ENCODE data around the gene PLEKHG4. TPM values are rescaled to one million over a fixed set of nuclear protein-coding genes. Genes with fewer than 3 reads are reported as not detected.

PLEKHG4 gene
- total RNA-seq, 1 donor from 2014 or later, result 3.7 TPM

DNA sequence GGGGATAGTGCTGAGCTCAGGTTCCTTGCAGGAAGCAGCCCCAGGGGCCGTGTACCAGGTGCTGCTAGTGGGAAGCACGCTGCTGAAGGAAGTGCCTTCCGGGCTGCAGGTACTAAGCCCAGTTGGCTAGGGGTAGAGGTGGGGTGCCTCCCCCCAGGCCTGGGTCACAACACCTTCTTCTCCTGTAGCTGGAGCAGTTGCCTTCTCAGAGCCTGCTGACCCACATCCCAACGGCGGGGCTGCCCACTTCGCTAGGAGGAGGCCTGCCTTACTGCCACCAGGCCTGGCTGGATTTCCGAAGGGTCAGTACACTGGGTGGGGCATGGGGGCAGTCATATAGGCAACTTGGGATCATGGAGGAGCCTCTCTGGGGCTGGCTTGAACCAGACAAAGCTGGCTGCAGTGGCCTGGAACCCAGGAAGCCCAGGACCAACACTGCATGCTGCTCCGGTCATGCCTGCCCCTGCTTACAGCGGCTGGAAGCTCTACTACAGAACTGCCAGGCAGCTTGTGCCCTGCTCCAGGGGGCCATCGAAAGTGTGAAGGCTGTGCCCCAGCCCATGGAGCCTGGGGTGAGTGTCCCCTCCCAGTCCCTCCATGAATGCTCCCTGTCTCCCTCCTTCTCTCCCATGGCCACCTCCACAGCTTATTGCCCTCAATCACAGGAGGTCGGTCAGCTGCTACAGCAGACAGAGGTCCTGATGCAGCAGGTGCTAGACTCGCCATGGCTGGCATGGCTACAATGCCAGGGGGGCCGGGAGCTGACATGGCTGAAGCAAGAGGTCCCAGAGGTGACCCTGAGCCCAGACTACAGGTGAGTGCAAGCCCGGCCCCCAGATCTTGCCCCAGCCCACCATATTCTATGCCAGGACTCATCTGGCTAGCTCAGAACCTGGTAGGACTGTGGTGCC is 2.5 kb downstream of the PLEKHG4 start:
- intact Hi-C loops (cut with DNase I), result loop anchor here (10.0 kb wide), 1 partner anchor 113 kb away; the partner anchor contains the start of gene TPPP3
- Histone ChIP-seq H3K4me3 (no peak overlapping the region), H3K9me3 (no peaks in the 10 kb centered on the region), H3K27me3 (no peaks in the 10 kb centered on the region), H3K27ac (no peak overlapping the region), H3K36me3 (no peaks in the 10 kb centered on the region), H3K4me1 (peaks cover 3 to 15% of the 10 kb centered on the region in 2 donors)
- TF ChIP-seq, protein P1, sequence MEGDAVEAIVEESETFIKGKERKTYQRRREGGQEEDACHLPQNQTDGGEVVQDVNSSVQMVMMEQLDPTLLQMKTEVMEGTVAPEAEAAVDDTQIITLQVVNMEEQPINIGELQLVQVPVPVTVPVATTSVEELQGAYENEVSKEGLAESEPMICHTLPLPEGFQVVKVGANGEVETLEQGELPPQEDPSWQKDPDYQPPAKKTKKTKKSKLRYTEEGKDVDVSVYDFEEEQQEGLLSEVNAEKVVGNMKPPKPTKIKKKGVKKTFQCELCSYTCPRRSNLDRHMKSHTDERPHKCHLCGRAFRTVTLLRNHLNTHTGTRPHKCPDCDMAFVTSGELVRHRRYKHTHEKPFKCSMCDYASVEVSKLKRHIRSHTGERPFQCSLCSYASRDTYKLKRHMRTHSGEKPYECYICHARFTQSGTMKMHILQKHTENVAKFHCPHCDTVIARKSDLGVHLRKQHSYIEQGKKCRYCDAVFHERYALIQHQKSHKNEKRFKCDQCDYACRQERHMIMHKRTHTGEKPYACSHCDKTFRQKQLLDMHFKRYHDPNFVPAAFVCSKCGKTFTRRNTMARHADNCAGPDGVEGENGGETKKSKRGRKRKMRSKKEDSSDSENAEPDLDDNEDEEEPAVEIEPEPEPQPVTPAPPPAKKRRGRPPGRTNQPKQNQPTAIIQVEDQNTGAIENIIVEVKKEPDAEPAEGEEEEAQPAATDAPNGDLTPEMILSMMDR (IDR thresholded peaks at IDR 0.05), result no peak
- no peak for DNase-seq (ENCODE audit: low spot score in 2 of 2)

DNA sequence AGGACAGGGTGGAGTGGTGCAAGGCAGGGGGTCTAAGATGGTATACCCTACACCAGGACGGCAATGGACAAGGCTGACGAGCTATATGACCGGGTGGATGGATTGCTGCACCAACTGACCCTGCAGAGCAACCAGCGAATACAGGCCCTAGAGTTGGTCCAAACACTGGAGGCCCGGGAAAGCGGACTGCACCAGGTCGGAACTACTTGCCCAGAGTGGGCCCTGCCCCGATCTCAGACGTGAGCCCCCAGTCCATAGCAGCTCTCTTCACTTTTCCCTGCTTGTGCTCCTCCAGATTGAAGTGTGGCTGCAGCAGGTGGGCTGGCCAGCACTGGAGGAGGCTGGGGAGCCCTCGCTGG is 3.1 kb downstream of the PLEKHG4 start:
- TF ChIP-seq, protein P1 (IDR thresholded peaks at IDR 0.05), result no peak
- Histone ChIP-seq H3K4me3 (no peak overlapping the region), H3K4me1 (peaks cover 3 to 12% of the 10 kb centered on the region in 2 donors), H3K36me3 (no peaks in the 10 kb centered on the region), H3K27me3 (no peaks in the 10 kb centered on the region), H3K9me3 (no peaks in the 10 kb centered on the region), H3K27ac (no peak overlapping the region)
- DNase-seq (ENCODE audit: low spot score in 2 of 2), result no peak
- intact Hi-C loops (cut with DNase I), result loop anchor here (10.0 kb wide), 1 partner anchor 112 kb away; the partner anchor contains the start of gene TPPP3

DNA sequence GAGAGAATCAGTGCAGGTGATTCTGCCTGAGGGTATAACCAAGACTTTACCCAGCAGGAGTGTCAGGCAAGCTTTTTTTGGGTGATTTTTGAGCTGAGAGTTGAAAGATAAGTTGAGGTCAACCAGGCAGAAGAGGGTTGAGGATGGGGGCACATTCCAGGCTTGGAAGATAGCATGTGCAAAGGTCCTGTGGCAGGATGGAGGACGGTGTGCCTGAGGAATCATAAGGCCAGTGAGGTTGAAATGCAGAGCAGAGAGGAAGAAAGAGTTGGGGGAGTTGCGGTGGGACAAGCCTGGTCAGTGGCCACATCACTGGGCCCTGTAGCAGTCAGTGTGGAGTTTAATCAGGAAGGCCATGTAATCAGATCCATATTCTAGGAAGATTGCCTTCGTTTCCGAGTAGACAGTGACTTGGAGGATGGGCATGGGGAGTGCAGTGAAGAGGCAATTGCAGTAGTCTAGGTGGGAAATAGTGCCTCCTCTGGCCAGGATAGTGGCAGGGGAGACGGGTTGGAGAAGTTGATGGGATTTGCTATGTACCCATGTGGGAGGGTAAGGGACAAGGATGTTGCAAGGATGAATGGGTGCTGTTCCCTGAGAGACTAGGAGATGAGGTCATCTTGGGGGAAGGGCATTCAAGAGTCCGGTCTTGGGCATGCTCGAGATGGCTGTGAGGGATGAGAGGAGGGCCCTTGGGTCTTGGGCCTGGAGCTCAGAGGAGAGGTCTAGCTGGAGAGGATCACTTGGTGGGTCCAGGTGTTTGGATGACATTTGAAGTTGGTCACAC is 3.9 kb downstream of the PLEKHG4 start:
- H3K27ac ChIP-seq, result no peak overlapping the region
- H3K4me3 ChIP-seq, result no peak overlapping the region
- H3K9me3 ChIP-seq, result no peaks in the 10 kb centered on the region
- H3K27me3 ChIP-seq, result no peaks in the 10 kb centered on the region
- TF ChIP-seq, protein P1 (IDR thresholded peaks at IDR 0.05), result no peak
- peaks cover 3% of the 10 kb centered on the region in 2 donors for H3K4me1 ChIP-seq
- intact Hi-C loops (cut with DNase I), result loop anchor here (10.0 kb wide), 1 partner anchor 112 kb away; the partner anchor contains the start of gene TPPP3
- H3K36me3 ChIP-seq, result no peaks in the 10 kb centered on the region
- no peak for DNase-seq (ENCODE audit: low spot score in 2 of 2)

DNA sequence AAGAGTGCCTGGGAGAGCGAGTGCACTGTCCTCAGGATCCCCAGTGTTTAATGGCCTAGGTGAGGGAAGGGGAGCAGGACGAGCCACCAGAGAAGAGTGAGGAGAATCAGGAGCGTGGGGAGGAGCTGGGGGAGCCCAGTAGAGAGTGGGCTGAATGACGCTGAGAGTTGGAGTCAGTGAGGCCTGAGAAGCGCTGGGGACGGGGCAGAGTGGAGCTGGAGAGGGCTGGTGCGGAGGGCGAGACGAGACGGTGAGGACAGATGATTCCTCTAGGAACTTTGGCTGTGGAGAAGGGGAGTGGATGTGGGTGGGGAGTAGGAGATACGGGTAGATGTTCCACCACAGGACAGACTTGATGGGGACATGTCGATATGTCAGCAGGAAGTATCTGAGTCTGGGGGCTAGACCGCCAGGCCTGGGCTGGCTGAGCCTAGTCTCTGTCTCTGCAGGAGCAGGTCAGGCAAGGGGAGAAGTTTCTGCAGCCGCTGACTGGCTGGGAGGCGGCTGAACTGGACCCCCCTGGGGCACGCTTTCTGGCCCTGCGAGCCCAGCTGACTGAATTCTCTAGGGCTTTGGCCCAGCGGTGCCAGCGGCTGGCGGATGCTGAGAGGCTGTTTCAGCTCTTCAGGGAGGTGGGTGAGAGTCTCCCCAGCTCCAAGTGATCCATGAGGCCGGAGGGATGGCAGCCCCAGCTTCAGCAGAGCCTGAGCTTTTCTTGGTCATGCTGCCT is 4.7 kb downstream of the PLEKHG4 start:
- no peak for DNase-seq (ENCODE audit: low spot score in 2 of 2)
- Histone ChIP-seq H3K27ac (no peak overlapping the region), H3K27me3 (no peaks in the 10 kb centered on the region), H3K4me1 (peaks cover 0 to 3% of the 10 kb centered on the region in 2 donors), H3K9me3 (no peaks in the 10 kb centered on the region), H3K36me3 (no peaks in the 10 kb centered on the region), H3K4me3 (no peak overlapping the region)
- intact Hi-C loops (cut with DNase I), result loop anchor here (10.0 kb wide), 1 partner anchor 111 kb away; the partner anchor contains the start of gene TPPP3
- TF ChIP-seq, protein P1 (IDR thresholded peaks at IDR 0.05), result no peak
